ENCODE measurements around the gene SLC1A7.

DNA sequence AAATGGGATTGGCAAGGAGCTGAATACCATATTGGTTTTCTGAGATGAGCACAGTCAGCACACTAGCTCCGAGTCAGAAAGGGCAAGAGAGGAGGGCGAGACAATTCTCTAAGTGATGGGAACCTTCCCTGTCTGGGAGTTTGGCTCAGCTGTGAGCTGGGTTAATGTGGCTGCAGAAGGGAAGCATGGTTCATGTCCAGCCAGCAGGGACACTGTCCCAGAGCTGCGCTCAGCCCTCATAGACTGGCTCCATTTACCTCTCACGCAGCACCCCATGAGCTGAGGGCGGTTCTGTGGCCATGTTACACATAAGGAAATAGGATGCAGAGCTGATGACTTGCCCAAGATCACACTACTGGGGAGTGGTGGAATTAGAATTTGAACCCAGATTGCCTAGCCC is 38.5 kb upstream of the SLC1A7 start:
- TF ChIP-seq POLR2AphosphoS5 (IDR thresholded peaks at IDR 0.05) = no peak
- TF ChIP-seq, protein P1, sequence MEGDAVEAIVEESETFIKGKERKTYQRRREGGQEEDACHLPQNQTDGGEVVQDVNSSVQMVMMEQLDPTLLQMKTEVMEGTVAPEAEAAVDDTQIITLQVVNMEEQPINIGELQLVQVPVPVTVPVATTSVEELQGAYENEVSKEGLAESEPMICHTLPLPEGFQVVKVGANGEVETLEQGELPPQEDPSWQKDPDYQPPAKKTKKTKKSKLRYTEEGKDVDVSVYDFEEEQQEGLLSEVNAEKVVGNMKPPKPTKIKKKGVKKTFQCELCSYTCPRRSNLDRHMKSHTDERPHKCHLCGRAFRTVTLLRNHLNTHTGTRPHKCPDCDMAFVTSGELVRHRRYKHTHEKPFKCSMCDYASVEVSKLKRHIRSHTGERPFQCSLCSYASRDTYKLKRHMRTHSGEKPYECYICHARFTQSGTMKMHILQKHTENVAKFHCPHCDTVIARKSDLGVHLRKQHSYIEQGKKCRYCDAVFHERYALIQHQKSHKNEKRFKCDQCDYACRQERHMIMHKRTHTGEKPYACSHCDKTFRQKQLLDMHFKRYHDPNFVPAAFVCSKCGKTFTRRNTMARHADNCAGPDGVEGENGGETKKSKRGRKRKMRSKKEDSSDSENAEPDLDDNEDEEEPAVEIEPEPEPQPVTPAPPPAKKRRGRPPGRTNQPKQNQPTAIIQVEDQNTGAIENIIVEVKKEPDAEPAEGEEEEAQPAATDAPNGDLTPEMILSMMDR (IDR thresholded peaks at IDR 0.05) = no peak

Data from sigmoid colon (tissue), 4 donors.